Fibroblast of lung (primary cell): ENCODE data around the gene SLC5A3.

Experiments
- CTCF ChIP-seq, 2 donors: IDR thresholded peaks in 1 of 2; conservative IDR thresholded peaks in 1 of 2; 1 replicate in 1 of 2; 2 replicates in 1 of 2; pipeline ENCODE4 v1.5.1; 2011 to 2012; ENCODE audit warnings: low read length in 2 of 2, control low read depth in 1 of 2, inconsistent platforms in 1 of 2, low read depth in 1 of 2, mild to moderate bottlenecking in 1 of 2
- EZH2 ChIP-seq: IDR thresholded peaks from 2 replicates; pipeline ENCODE4 v1.5.1; 2012; ENCODE audit warnings: low read length, control low read depth, mild to moderate bottlenecking; ENCODE audit errors: missing control alignments

GRCh38 chr21:34100337-34100736, 27.0 kb downstream of the SLC5A3 start:
- TF ChIP-seq EZH2 (no peak), CTCF (conservative IDR thresholded peaks at IDR 0.05 in 1 of 2, IDR thresholded peaks at IDR 0.05 in 1 of 2; ENCODE audit: low read depth in 1 of 2, low read length in 2 of 2) (no peak)
